HG02759 (cell line): ENCODE results near the gene TMEM52.
A peak's percentile ranks its signal among the peaks of the same experiment; 100 is the strongest.
"Not testable (repeated sequence)": the region's sequence is repeated elsewhere in the genome, so short reads cannot be mapped to it uniquely, and the experiment has no call there.

ENCODE experiments used
- ATAC-seq: cut with Tn5 transposase; IDR thresholded peaks from one replicate; pipeline ENCODE4 v1.9.1; 2021; ENCODE audit warnings: mild to moderate bottlenecking, moderate library complexity; ENCODE audit not compliant: unreplicated experiment

TMEM52 gene

DNA sequence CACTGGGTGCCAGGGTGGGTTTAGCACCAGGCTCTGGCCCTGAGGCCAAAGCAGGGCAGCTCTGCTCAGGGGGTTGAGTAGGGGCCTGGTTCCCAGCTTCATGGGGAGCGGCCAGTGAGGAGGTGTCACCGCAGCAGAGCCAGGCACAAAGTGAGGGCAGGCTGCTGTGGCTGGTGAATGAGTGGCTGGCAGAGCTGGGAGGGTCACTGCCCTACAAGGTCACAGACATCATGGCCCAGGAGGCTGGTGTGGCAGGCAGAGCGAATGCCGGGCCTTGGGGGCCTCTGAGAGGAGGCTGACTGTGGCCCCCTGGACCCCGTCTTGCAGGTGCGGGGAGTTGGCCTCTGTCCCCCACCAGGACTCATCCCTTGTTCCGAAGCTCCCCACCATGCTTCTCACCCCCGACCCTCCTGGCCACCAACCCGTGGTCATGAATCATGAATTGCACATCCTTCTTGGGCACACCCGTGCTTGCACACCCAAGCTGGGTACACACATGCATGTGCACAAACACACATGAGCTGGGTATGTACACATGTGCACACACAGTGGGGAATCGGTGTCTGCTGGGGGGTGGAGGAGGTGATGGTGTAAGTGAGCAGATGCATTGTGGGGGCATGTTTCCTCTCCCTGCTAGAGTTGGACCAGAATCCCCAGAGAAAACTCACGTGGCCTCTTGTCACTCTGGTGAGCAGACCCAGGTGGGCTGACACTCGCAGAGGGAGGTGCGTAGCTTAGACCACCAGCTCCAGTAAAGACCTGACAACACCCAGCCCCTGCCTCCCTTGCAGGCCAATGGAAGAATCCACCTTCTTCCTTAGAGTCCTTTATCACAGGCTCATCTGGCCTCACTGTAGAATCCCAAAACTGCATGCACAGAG lies 23.4 kb downstream of the TMEM52 start:
- no peak for ATAC-seq

DNA sequence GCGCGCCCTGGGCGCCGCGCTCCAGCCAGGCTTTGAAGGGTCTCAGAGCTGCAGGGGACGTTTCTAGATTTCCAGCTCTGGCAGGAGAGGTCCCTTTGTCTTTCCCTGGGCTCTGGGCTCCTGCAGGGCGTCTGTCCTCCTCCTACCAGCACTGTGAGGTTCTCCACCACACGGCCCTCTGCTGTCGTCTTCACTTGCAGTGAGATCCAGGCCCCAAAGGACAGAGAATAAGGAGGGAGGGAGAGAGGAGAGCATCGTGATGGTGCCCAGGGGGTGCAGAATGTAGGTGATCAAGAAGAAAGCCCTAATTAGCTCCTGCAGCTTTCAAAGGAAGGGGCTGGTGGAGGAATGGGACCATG lies 24.0 kb downstream of the TMEM52 start:
- no peak for ATAC-seq

DNA sequence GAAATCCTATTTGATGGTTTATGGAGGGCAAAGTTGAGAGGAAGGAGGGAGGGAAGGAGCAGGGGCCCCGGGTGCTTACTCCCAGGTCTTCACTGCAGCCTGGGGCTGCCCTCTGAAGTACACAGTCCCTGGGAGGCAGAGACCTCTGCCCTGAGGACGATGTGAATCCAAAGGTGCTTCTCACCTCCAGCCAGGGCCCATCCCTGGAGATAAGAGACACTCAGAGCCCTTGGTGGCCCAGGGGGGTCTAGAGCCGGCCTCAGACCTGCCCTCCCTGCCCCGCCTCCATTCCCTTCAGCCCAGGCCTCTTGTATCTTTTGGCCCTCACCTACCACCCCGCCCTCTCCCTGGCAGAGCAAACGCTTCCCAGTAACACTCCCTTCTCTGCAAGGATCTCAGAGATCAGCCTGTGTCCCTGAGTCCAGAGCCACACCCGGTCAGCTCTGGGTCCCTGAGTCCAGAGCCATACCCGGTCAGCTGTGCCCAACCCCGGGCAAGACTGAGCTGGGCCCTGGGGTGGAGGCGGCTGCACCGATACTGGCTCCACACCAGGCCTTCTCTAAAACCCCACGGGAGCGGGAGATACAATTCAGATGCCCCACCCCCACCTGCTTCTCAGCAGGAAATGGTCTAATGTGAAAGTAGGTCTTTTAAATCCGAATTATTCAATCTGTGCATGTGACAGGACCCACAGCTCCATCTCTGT lies 24.6 kb downstream of the TMEM52 start:
- no peak for ATAC-seq

DNA sequence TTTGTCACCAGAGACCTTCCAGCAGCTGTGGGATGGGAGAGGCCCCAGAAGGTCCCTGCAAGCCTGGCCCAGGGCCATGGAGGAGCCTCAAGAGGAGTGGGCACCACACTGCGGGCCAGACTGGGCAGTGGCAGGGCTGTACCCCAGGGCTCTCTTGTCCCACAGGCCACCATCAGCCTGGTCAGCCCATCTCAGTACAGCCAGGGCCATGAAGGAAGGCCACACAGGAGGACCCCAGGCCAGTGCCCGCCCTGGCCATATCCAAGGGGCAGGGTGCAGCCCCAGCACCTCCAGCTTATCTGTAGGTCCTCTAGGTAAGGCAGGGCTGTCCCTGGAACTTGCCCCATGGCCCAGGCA lies 25.1 kb downstream of the TMEM52 start:
- ATAC-seq: no peak

GRCh38 chr1:1893291-1893985 lies 25.6 kb downstream of the TMEM52 start:
- no peak for ATAC-seq

GRCh38 chr1:1892763-1893120 lies 26.3 kb downstream of the TMEM52 start:
- no peak for ATAC-seq

GRCh38 chr1:1892079-1892762 lies 26.9 kb downstream of the TMEM52 start:
- no peak for ATAC-seq

- ATAC-seq: peak; percentile 24
Observed at GRCh38 chr1:1891349-1892078, 27.6 kb downstream of the TMEM52 start.

DNA sequence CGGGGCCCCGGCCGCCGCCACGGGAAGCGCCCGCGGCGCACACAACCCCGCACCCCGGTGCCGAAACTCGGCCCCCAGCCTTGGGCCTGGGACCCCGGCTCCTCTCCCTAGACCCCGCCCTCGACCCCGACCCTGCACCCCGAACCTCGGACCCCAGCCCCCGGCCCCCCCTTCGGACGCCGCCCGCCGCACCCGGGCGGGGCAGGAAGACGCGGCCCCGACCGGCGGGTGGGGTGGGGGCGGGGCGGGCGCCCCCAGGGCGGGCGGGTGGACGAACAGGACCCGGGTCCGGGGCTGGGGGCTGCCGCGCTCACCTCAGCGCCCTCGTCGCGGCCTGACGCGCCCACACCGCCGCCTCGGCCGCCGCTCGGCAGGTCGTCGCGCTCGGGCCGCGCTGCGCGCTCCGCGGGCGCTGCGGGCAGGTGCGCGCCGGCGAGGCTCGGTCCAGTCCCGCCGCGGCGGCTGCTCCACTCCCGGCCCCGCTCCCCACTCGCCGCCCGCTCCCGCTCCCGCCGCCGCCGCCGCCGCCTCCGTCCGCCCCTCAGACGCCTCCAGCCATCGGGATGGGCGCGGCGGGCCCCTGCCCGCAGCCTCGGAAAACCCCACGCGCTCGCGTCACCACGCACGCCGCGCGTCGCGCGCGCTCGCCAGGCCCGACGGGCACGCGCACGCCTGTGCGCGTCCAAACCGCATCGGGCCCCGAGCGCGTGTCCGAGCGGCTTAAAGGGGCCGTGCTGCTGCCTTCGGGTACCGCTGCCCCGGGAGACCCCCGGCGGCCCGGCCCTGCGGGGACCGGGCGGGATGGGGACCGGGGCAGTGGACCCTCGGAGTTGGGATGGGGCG lies 28.4 kb downstream of the TMEM52 start, which contains the start of gene GNB1:
GNB1 (minus strand) TSS at position 582 of the 843 bp plus-strand sequence. CDS start 65,634 bp downstream, outside the sequence.
- peak; percentile 77 for ATAC-seq

- ATAC-seq: peak; percentile 38
Observed at GRCh38 chr1:1889847-1890505, 29.1 kb downstream of the TMEM52 start.

- no peak for ATAC-seq
Observed at GRCh38 chr1:1889090-1889750, 29.9 kb downstream of the TMEM52 start.

GRCh38 chr1:1883890-1884289 lies 35.2 kb downstream of the TMEM52 start:
- not testable (repeated sequence) for ATAC-seq

DNA sequence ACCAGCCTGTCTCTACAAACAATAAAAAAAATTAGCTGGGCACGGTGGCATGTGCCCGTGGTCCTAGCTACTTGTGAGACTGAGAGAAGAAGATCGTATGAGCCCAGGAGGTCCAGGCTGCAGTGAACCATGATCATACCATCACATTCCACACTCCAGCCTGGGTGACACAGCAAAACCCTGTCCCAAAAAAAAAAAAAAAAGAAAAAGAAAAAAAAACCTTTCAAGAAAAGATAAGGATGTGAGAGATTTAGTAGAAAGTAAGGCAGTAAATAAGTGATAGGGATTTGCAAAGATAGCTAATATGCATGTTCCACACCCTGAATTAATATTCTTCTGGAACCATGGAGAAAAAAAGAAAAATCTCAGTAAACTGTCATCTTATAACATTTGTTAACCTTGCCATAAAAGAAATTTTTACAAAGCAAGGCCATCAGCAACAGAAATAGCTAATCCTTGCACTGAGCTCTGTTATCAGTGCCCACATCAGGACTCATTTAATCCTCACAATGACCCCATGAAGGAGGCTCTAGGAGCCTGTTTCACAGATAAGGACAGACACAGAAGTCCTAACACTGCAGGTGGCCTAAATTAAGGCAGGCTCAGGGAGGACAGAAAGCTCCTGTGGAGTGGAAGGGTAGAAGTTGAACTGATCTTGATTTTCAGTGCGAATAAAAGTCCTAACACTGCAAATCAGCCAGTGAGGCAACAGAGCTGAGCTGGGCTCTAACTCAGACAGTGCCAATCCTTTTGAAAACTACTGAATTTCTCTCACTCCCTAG lies 35.8 kb downstream of the TMEM52 start:
- ATAC-seq: no peak

DNA sequence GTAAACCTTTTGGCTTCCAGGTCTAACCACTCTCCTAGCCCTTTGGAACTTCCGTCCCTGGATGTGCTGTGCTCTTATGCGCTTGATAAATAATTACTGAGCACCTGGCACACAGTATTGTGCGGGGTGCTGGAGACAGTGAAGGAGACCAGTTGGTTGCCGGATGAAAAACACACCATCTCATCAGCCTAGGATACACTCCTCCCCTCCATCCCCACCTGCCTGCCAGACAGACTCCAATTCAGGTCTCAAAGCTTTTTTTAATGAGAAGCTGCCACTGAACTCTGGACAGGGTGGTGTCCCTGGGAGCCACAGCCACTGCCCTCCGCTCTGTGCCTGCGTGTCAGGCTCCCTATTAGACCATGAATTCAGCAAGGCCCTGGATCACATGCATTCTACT lies 37.4 kb downstream of the TMEM52 start:
- ATAC-seq: no peak

DNA sequence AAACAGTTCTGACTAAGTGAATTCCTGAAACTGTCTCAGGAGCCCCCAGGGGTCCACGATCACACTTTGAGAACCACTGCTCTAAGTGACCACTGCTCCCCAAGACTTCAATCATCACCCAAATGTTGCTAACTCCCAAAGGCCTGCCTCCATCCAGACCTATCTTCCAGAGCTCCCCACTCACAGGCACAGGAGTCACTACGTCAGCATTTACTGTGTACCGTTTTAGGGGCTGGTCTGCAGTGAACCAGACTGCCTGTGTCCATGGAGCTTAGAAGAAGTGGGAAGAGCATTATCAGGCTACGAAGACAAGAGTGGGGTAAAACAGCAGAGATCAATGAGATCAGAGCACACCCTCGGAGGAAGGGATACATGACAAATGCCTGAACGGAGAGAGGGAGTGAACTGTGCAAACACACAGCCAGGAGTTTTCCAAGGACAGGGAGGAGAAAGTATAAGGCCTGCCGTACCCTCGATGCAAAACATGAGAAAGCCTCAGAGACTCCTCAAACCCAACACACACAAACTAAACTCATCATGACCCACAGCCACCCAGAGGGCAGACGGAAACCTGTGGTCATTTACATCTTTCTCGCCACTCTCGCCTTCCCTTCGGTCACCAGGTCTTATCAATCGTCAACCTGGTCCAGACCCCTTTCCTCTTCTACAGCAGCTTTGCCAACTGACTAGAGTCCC lies 38.3 kb downstream of the TMEM52 start:
- ATAC-seq: no peak

GRCh38 chr1:1879942-1880341 lies 39.1 kb downstream of the TMEM52 start:
- no peak for ATAC-seq

GRCh38 chr1:1877865-1878436 lies 41.1 kb downstream of the TMEM52 start:
- no peak for ATAC-seq
